SK-N-SH (cell line): ENCODE results near the gene BACE1-AS. TPM values are rescaled to one million over a fixed set of nuclear protein-coding genes. Genes with fewer than 3 reads are reported as not detected.

Experiments
- CTCF ChIA-PET: fragments of 300-600, 350-600 bp; formaldehyde crosslinking; extraction: SDS; loops from one replicate; lab custom pipeline; 2021; lab: Yijun Ruan, JAX
- POLR2A ChIA-PET: fragments of 350-600 bp; sonication (Branson Sonifier 250); formaldehyde crosslinking; extraction: SDS; loops from one replicate; lab custom pipeline; 2020; ENCODE audit warnings: antibody characterized with exemption, inconsistent platforms; lab: Yijun Ruan, JAX
- DNase-seq: peaks from one replicate; pipeline ENCODE4 v3.0.0; 2012
- H2AFZ ChIP-seq: fragments of 200-600 bp; sonication (generic); 2 replicates; pipeline ENCODE4 v1.8.1; 2016; ENCODE audit warnings: antibody characterized with exemption, mild to moderate bottlenecking, low read depth
- H3F3A ChIP-seq: fragments of 200-600 bp; sonication (generic); replicated peaks from 2 replicates; pipeline ENCODE3; 2016; ENCODE audit warnings: antibody characterized with exemption, mild to moderate bottlenecking; ENCODE audit not compliant: insufficient read depth
- H3K27ac ChIP-seq, 2 experiments: fragments of 200-500 bp in 1 of 2; fragments of 200-600 bp in 1 of 2; sonication (Bioruptor generic) in 1 of 2; sonication (generic), shearing (Covaris generic) in 1 of 2; 2 replicates each; pipeline versions ENCODE4 v1.5.1 to v1.6.1; 2014 to 2016; ENCODE audit warnings: low read depth in 2 of 2, inconsistent platforms in 1 of 2, low read length in 1 of 2, mild to moderate bottlenecking in 1 of 2, mixed read lengths in 1 of 2
- H3K27me3 ChIP-seq: fragments of 200-600 bp; sonication (generic), shearing (Covaris generic); 2 replicates; pipeline ENCODE4 v1.6.1; 2016; ENCODE audit warnings: mixed run types; ENCODE audit not compliant: insufficient read depth
- H3K36me3 ChIP-seq, 2 experiments: fragments of 200-500 bp in 1 of 2; fragments of 200-600 bp in 1 of 2; sonication (Bioruptor generic) in 1 of 2; sonication (generic) in 1 of 2; replicated peaks in 1 of 2; 2 replicates each; pipeline versions ENCODE3 to v1.5.1; 2014 to 2016; ENCODE audit warnings: low read length in 1 of 2, mild to moderate bottlenecking in 1 of 2; ENCODE audit not compliant: insufficient read depth in 2 of 2, control insufficient read depth in 1 of 2
- H3K4me1 ChIP-seq, 2 experiments: fragments of 200-500 bp in 1 of 2; fragments of 200-600 bp in 1 of 2; sonication (Bioruptor generic) in 1 of 2; sonication (generic), shearing (Covaris generic) in 1 of 2; 2 replicates each; pipeline versions ENCODE4 v1.5.1 to v1.6.1; 2014 to 2016; ENCODE audit warnings: low read depth in 1 of 2, low read length in 1 of 2, mixed run types in 1 of 2; ENCODE audit not compliant: insufficient read depth in 2 of 2, control insufficient read depth in 1 of 2
- H3K4me2 ChIP-seq: fragments of 200-600 bp; sonication (generic), shearing (Covaris generic); 2 replicates; pipeline ENCODE4 v1.6.1; 2017; ENCODE audit warnings: mixed run types
- H3K4me3 ChIP-seq, 2 experiments: fragments of 200-500 bp in 1 of 2; fragments of 200-600 bp in 1 of 2; sonication (Bioruptor generic) in 1 of 2; sonication (generic), shearing (Covaris generic) in 1 of 2; 2 replicates each; pipeline versions ENCODE4 v1.5.1 to v1.8.1; 2014 to 2016; ENCODE audit warnings: low read depth in 2 of 2, inconsistent platforms in 1 of 2, low read length in 1 of 2, mild to moderate bottlenecking in 1 of 2, mixed read lengths in 1 of 2, moderate library complexity in 1 of 2
- H3K79me2 ChIP-seq: fragments of 200-600 bp; sonication (generic); 2 replicates; pipeline ENCODE4 v1.8.1; 2017; ENCODE audit warnings: mild to moderate bottlenecking; ENCODE audit not compliant: insufficient read depth
- H3K9ac ChIP-seq: fragments of 200-600 bp; sonication (generic); 2 replicates; pipeline ENCODE4 v1.6.1; 2017; ENCODE audit warnings: mixed run types
- H3K9me2 ChIP-seq: fragments of 200-600 bp; sonication (generic); 2 replicates; pipeline ENCODE4 v1.6.1; 2017; ENCODE audit warnings: mixed run types
- H3K9me3 ChIP-seq: fragments of 200-600 bp; sonication (generic); 2 replicates; pipeline ENCODE4 v1.6.1; 2017; ENCODE audit warnings: mixed run types, mild to moderate bottlenecking, moderate library complexity
- H4K20me1 ChIP-seq: fragments of 200-600 bp; sonication (generic); 2 replicates; pipeline ENCODE4 v1.6.1; 2017; ENCODE audit warnings: mild to moderate bottlenecking, mixed run types; ENCODE audit not compliant: insufficient read depth
- CHD2 ChIP-seq: fragments of 150-350 bp; IDR thresholded peaks from 2 replicates; pipeline ENCODE4 v1.6.1; 2018; ENCODE audit warnings: low read length; ENCODE audit not compliant: partially characterized antibody
- EP300 ChIP-seq, 2 experiments: IDR thresholded peaks; 2 replicates each; pipeline versions ENCODE4 v1.4.0 to v1.6.1; 2012; ENCODE audit warnings: borderline replicate concordance in 1 of 2, low read depth in 1 of 2, low read length in 1 of 2
- FOSL2 ChIP-seq: IDR thresholded peaks from 2 replicates; pipeline ENCODE4 v1.4.0; 2012; ENCODE audit warnings: low read depth, mild to moderate bottlenecking, moderate library complexity, borderline replicate concordance
- FOXJ3 ChIP-seq: sonication (generic); formaldehyde crosslinking; IDR thresholded peaks from 2 replicates; pipeline ENCODE4 v1.5.1; 2020; ENCODE audit warnings: mild to moderate bottlenecking, missing genetic modification reagents
- FOXM1 ChIP-seq: IDR thresholded peaks from 2 replicates; pipeline ENCODE4 v1.4.0; 2012; ENCODE audit warnings: low read depth, mild to moderate bottlenecking
- GABPA ChIP-seq: IDR thresholded peaks from 2 replicates; pipeline ENCODE4 v1.4.0; 2012; ENCODE audit warnings: low read depth, mild to moderate bottlenecking
- GATA2 ChIP-seq: sonication (generic); formaldehyde crosslinking; IDR thresholded peaks from 2 replicates; pipeline ENCODE4 v1.5.0; 2020; ENCODE audit warnings: mild to moderate bottlenecking, missing genetic modification reagents
- JUND ChIP-seq: IDR thresholded peaks from 2 replicates; pipeline ENCODE4 v1.4.0; 2012
- MEF2A ChIP-seq: IDR thresholded peaks from 2 replicates; pipeline ENCODE4 v1.4.0; 2012; ENCODE audit warnings: low read depth, borderline replicate concordance
- NFIC ChIP-seq: IDR thresholded peaks from 2 replicates; pipeline ENCODE4 v1.4.0; 2012; ENCODE audit warnings: borderline replicate concordance
- RCOR1 ChIP-seq: fragments of 150-350 bp; IDR thresholded peaks from 2 replicates; pipeline ENCODE4 v1.6.1; 2017; ENCODE audit warnings: antibody characterized with exemption, low read length
- RXRA ChIP-seq: IDR thresholded peaks from 2 replicates; pipeline ENCODE4 v1.4.0; 2012; ENCODE audit warnings: low read depth, mild to moderate bottlenecking, borderline replicate concordance
- SIN3A ChIP-seq: IDR thresholded peaks from 2 replicates; pipeline ENCODE4 v1.6.1; 2012; ENCODE audit warnings: low read depth, mild to moderate bottlenecking, low read length, moderate library complexity, borderline replicate concordance
- SMC3 ChIP-seq: IDR thresholded peaks from 2 replicates; pipeline ENCODE4 v1.6.1; 2012; ENCODE audit warnings: low read depth, low read length, improper control_type of control experiment
- TAF1 ChIP-seq: IDR thresholded peaks from 2 replicates; pipeline ENCODE4 v1.6.1; 2012; ENCODE audit warnings: low read depth, mild to moderate bottlenecking, low read length, moderate library complexity, borderline replicate concordance
- TCF12 ChIP-seq: IDR thresholded peaks from 2 replicates; pipeline ENCODE4 v1.4.0; 2012
- TEAD4 ChIP-seq: IDR thresholded peaks from 2 replicates; pipeline ENCODE4 v1.4.0; 2012; ENCODE audit warnings: mild to moderate bottlenecking, borderline replicate concordance; ENCODE audit not compliant: insufficient read depth
- WGBS: methylation state at CpG from one replicate; pipeline ENCODE4 v1.1.6; 2017; ENCODE audit warnings: low lambda C conversion rate; 5-methylcytosine and 5-hydroxymethylcytosine counted together
- polyA plus RNA-seq, 3 experiments: library from polyadenylated mRNA; depleted of rRNA; stranded (reverse); fragments of >200 nt; gene quantifications; 2 replicates each; pipeline ENCODE4 v1.2.3, GENCODE V29; 2012
- TF ChIP-seq, protein P1 (sequence below): IDR thresholded peaks from 2 replicates; pipeline ENCODE4 v1.4.0; 2012; ENCODE audit warnings: low read depth
- TF ChIP-seq, protein P2 (sequence below): IDR thresholded peaks from 2 replicates; pipeline ENCODE4 v1.4.0; 2012; ENCODE audit warnings: low read depth, borderline replicate concordance
- TF ChIP-seq, protein P3 (sequence below): fragments of 200-600 bp; sonication (generic); IDR thresholded peaks from 2 replicates; pipeline ENCODE4 v1.6.1; 2017; ENCODE audit warnings: antibody characterized with exemption, mild to moderate bottlenecking, moderate library complexity

The BACE1-AS gene
- polyA plus RNA-seq, 1 of the 3 experiments (the other 2 are of a cell fraction): 5.7 TPM

DNA sequence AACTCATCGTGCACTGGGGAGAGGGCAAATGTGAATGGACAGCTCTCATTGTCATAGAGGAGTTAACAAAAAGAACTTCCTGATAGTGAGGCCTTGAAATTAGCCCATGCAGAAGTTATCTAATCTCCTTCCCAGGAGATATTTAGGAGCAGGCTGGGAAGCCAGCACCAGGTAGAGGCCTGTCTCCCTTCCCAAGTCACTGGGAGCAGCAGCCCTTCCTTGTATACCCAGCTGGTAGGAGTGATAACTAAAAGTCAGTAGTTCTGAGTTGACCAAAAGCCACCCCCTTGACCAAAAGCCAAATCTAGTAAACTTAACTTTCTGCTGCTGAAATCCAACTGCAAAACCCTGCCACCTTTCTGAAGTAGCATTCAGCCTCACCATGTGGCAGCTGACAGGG, 1.4 kb upstream of the BACE1-AS start (continued):
- no peak for TF ChIP-seq TEAD4
- TF ChIP-seq, protein P1, sequence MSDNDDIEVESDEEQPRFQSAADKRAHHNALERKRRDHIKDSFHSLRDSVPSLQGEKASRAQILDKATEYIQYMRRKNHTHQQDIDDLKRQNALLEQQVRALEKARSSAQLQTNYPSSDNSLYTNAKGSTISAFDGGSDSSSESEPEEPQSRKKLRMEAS: no peak
- no peak for TF ChIP-seq FOXJ3 (CRISPR knock-in tag)
- no peak for TF ChIP-seq RXRA
- TF ChIP-seq GABPA: no peak

DNA sequence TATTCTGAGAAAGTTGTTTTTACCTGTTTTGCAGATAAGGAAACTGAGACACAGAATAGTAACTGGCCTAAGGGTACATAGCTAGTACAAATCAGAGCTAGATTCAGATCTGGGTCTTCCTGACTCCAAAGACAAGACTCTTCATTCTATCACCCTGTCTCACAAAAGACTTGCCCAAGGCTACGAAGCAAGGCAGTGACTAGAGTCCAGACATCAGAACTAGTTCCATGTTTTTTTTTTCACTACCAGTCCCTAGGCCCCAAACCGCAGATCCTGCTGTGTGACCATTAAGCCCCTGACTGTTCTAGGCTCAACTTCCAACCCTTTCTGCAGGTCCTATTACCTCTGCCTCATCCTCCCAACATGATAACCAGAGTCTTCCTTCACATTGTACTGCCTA, 1.5 kb downstream of the BACE1-AS start:
- 94% methylated on average over 2 of the region's 2 CpGs for WGBS
- ChIA-PET CTCF (no interaction called here), POLR2A (no interaction called here)
- peaks cover 7% of the 10 kb centered on the region for H3F3A ChIP-seq
- DNase-seq: no peak
- no peak overlapping the region for H3K27ac ChIP-seq
- no peaks in the 10 kb centered on the region for H3K9me3 ChIP-seq
- H3K79me2 ChIP-seq: no peaks in the 10 kb centered on the region
- H4K20me1 ChIP-seq: no peaks in the 10 kb centered on the region
- no peaks in the 10 kb centered on the region for H3K4me1 ChIP-seq
- no peak overlapping the region for H3K4me2 ChIP-seq
- peaks cover 30 to 37% of the 10 kb centered on the region in 2 experiments for H3K36me3 ChIP-seq
- H3K27me3 ChIP-seq: no peaks in the 10 kb centered on the region
- H3K4me3 ChIP-seq: no peak overlapping the region
- H3K9me2 ChIP-seq: no peaks in the 10 kb centered on the region
- H3K9ac ChIP-seq: no peak overlapping the region
- H2AFZ ChIP-seq: no peak overlapping the region
- TF ChIP-seq RXRA (no peak), FOXM1 (no peak), TCF12 (no peak), SMC3 (no peak), NFIC (no peak), JUND (no peak), MEF2A (no peak), TAF1 (no peak), EP300 (IDR thresholded peaks at IDR 0.05; ENCODE audit: borderline replicate concordance in 1 of 2, low read depth in 1 of 2, low read length in 1 of 2) (no peak)
- TF ChIP-seq, protein P2, sequence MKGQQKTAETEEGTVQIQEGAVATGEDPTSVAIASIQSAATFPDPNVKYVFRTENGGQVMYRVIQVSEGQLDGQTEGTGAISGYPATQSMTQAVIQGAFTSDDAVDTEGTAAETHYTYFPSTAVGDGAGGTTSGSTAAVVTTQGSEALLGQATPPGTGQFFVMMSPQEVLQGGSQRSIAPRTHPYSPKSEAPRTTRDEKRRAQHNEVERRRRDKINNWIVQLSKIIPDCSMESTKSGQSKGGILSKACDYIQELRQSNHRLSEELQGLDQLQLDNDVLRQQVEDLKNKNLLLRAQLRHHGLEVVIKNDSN: no peak

DNA sequence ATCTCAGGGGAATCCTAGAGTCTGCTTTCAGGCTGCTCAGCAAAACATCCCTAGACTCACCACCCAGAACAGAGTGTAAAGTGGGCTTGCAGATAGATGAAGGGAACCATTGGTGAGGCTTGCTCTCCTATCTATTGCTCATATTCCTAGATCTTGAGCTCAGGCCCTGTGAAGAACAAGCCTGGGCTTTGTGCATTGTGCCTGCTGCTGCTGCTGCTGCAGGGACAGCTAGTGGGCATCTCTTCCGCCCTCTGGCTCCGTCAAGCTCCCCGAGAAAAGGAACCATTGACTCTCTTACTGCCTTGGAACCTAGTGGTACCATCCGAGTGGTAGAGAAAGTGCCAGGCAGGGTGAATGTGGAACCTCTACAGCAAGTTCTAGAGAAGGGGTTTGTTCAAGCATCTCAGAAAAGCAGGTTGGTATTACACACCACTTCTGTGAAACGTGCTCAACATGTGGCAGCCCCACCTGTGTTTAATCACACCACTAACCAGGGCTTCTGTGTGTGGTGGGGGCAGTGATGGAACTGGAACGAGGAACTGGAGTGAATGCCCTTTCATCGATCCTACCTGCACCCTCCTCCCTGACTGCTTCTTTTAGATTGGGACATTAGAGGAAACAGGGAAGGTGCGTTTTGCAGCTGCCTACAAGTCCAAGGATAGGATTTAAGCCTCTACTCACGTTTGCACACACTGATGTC, 4.4 kb downstream of the BACE1-AS start:
- H4K20me1 ChIP-seq: no peaks in the 10 kb centered on the region
- ChIA-PET POLR2A (interaction anchor here (1.1 kb wide), 1 partner anchor 8 kb away, joined by 3 read pairs; no protein-coding TSS in a partner anchor), CTCF (interaction anchor here (0.8 to 1.7 kb wide), 3 partner anchors 10 to 78 kb away, joined by 3 to 5 read pairs (median 4); no protein-coding TSS in a partner anchor)
- no peak overlapping the region for H2AFZ ChIP-seq
- no peak overlapping the region for H3K27ac ChIP-seq
- H3K9me3 ChIP-seq: no peaks in the 10 kb centered on the region
- H3K79me2 ChIP-seq: no peaks in the 10 kb centered on the region
- no peak overlapping the region for H3K4me3 ChIP-seq
- H3F3A ChIP-seq: peaks cover 7% of the 10 kb centered on the region
- no peak overlapping the region for H3K9ac ChIP-seq
- H3K36me3 ChIP-seq: peaks cover 7 to 23% of the 10 kb centered on the region in 2 experiments
- DNase-seq: no peak
- 83% methylated on average over 9 of the region's 9 CpGs for WGBS
- H3K4me2 ChIP-seq: no peak overlapping the region
- H3K9me2 ChIP-seq: no peaks in the 10 kb centered on the region
- no peaks in the 10 kb centered on the region for H3K27me3 ChIP-seq
- peaks cover 0 to 13% of the 10 kb centered on the region in 2 experiments; a peak in 1 of 4 replicates for H3K4me1 ChIP-seq
- TF ChIP-seq TCF12 (no peak), NFIC (no peak), CHD2 (no peak), GABPA (no peak), RCOR1 (no peak), SIN3A (no peak), SMC3 (no peak), GATA2 (CRISPR knock-in tag) (no peak), TAF1 (no peak), JUND (no peak), RXRA (no peak), FOSL2 (no peak)
- TF ChIP-seq, protein P3, sequence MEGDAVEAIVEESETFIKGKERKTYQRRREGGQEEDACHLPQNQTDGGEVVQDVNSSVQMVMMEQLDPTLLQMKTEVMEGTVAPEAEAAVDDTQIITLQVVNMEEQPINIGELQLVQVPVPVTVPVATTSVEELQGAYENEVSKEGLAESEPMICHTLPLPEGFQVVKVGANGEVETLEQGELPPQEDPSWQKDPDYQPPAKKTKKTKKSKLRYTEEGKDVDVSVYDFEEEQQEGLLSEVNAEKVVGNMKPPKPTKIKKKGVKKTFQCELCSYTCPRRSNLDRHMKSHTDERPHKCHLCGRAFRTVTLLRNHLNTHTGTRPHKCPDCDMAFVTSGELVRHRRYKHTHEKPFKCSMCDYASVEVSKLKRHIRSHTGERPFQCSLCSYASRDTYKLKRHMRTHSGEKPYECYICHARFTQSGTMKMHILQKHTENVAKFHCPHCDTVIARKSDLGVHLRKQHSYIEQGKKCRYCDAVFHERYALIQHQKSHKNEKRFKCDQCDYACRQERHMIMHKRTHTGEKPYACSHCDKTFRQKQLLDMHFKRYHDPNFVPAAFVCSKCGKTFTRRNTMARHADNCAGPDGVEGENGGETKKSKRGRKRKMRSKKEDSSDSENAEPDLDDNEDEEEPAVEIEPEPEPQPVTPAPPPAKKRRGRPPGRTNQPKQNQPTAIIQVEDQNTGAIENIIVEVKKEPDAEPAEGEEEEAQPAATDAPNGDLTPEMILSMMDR: no peak
- TF ChIP-seq, protein P1: no peak
